SK-N-SH treated with all-trans-retinoic acid at 6 μM for 48 hours (cell line): ENCODE data around the gene C6orf132.
A peak's percentile ranks its signal among the peaks of the same experiment; 100 is the strongest.

Experiments used
- ATAC-seq: fragments of 200-7000 bp; cut with Tn5 transposase; 3 replicates; pipeline ENCODE4 v1.9.1; 2020; ENCODE audit warnings: mild to moderate bottlenecking, moderate library complexity
- ARNTL ChIP-seq: fragments of 450-650 bp; formaldehyde crosslinking; IDR thresholded peaks from 2 replicates; pipeline ENCODE4 v1.5.0; 2020; ENCODE audit warnings: low read depth, mild to moderate bottlenecking, moderate library complexity, borderline replicate concordance
- BACH2 ChIP-seq: fragments of 250-450 bp; sonication (Bioruptor Pico); IDR thresholded peaks from 2 replicates; pipeline ENCODE4 v1.9.0; 2021; ENCODE audit warnings: mild to moderate bottlenecking, borderline replicate concordance
- CSDC2 ChIP-seq: fragments of 250-450 bp; sonication (Bioruptor Pico); IDR thresholded peaks from 2 replicates; pipeline ENCODE4 v1.5.0; 2020; ENCODE audit warnings: mild to moderate bottlenecking, moderate library complexity
- CSRNP3 ChIP-seq: fragments of 250-450 bp; sonication (Bioruptor Pico); IDR thresholded peaks from 2 replicates; pipeline ENCODE4 v1.5.1; 2021; ENCODE audit warnings: mild to moderate bottlenecking, moderate library complexity
- ESRRG ChIP-seq: fragments of 250-450 bp; sonication (Bioruptor Pico); IDR thresholded peaks from 2 replicates; pipeline ENCODE4 v1.6.1; 2021; ENCODE audit warnings: mild to moderate bottlenecking
- GLIS3 ChIP-seq: fragments of 250-450 bp; sonication (Bioruptor Pico); IDR thresholded peaks from 2 replicates; pipeline ENCODE4 v1.5.0; 2020; ENCODE audit warnings: mild to moderate bottlenecking, moderate library complexity
- ISL1 ChIP-seq: fragments of 250-450 bp; sonication (Bioruptor Pico); IDR thresholded peaks from 2 replicates; pipeline ENCODE4 v2.1.2; 2022; ENCODE audit warnings: mild to moderate bottlenecking, moderate library complexity
- OSR1 ChIP-seq: fragments of 250-450 bp; sonication (Bioruptor Pico); IDR thresholded peaks from 2 replicates; pipeline ENCODE4 v1.8.0; 2022; ENCODE audit warnings: moderate library complexity, mild to moderate bottlenecking, inconsistent platforms
- PPARA ChIP-seq: fragments of 250-450 bp; sonication (Bioruptor Pico); IDR thresholded peaks from 2 replicates; pipeline ENCODE4 v1.5.0; 2020; ENCODE audit warnings: mild to moderate bottlenecking, borderline replicate concordance
- RARB ChIP-seq: fragments of 250-450 bp; sonication (Bioruptor Pico); IDR thresholded peaks from 2 replicates; pipeline ENCODE4 v1.8.0; 2021; ENCODE audit warnings: mild to moderate bottlenecking, moderate library complexity
- SNAI2 ChIP-seq: fragments of 250-450 bp; sonication (Bioruptor Pico); IDR thresholded peaks from 2 replicates; pipeline ENCODE4 v1.5.0; 2020; ENCODE audit warnings: mild to moderate bottlenecking, moderate library complexity
- TCF4 ChIP-seq: fragments of 250-450 bp; sonication (Bioruptor Pico); IDR thresholded peaks from 2 replicates; pipeline ENCODE4 v1.8.0; 2021; ENCODE audit warnings: mild to moderate bottlenecking, moderate library complexity, borderline replicate concordance
- TOX ChIP-seq: fragments of 250-450 bp; sonication (Bioruptor Pico); IDR thresholded peaks from 2 replicates; pipeline ENCODE4 v1.8.0; 2021; ENCODE audit warnings: mild to moderate bottlenecking, moderate library complexity, borderline replicate concordance
- TSHZ2 ChIP-seq: fragments of 250-450 bp; sonication (Bioruptor Pico); IDR thresholded peaks from 2 replicates; pipeline ENCODE4 v1.5.0; 2020; ENCODE audit warnings: mild to moderate bottlenecking, moderate library complexity
- ZC3H10 ChIP-seq: fragments of 250-450 bp; sonication (Bioruptor Pico); IDR thresholded peaks from 2 replicates; pipeline ENCODE4 v1.5.1; 2021; ENCODE audit warnings: mild to moderate bottlenecking, moderate library complexity
- ZFP3 ChIP-seq: fragments of 250-450 bp; sonication (Bioruptor Pico); IDR thresholded peaks from 2 replicates; pipeline ENCODE4 v1.5.0; 2020; ENCODE audit warnings: mild to moderate bottlenecking, moderate library complexity
- ZFP30 ChIP-seq: fragments of 450-650 bp; formaldehyde crosslinking; IDR thresholded peaks from 2 replicates; pipeline ENCODE4 v1.5.0; 2022; ENCODE audit warnings: mild to moderate bottlenecking, moderate library complexity
- ZNF565 ChIP-seq: fragments of 450-650 bp; formaldehyde crosslinking; conservative IDR thresholded peaks from 2 replicates; pipeline ENCODE4 v1.5.0; 2020; ENCODE audit warnings: low read depth, mild to moderate bottlenecking, moderate library complexity
- ZNF70 ChIP-seq: fragments of 450-650 bp; formaldehyde crosslinking; IDR thresholded peaks from 2 replicates; pipeline ENCODE4 v1.5.0; 2020; ENCODE audit warnings: mild to moderate bottlenecking, moderate library complexity
- ZNF8 ChIP-seq: fragments of 450-650 bp; formaldehyde crosslinking; IDR thresholded peaks from 2 replicates; pipeline ENCODE4 v1.5.0; 2020; ENCODE audit warnings: mild to moderate bottlenecking, moderate library complexity
- TF ChIP-seq, protein P1 (sequence below): fragments of 250-450 bp; sonication (Bioruptor Pico); IDR thresholded peaks from 2 replicates; pipeline ENCODE4 v1.5.1; 2020; ENCODE audit warnings: low read depth, mild to moderate bottlenecking, moderate library complexity
- TF ChIP-seq, protein P2 (sequence below): fragments of 250-450 bp; sonication (Bioruptor Pico); IDR thresholded peaks from 2 replicates; pipeline ENCODE4 v1.8.0; 2020; ENCODE audit warnings: mild to moderate bottlenecking, moderate library complexity, borderline replicate concordance

Gene C6orf132

GRCh38 chr6:42136508-42137193 is 5.8 kb downstream of the C6orf132 start (continued):
- no peak for TF ChIP-seq GLIS3 (CRISPR knock-in tag)
- TF ChIP-seq, protein P1, sequence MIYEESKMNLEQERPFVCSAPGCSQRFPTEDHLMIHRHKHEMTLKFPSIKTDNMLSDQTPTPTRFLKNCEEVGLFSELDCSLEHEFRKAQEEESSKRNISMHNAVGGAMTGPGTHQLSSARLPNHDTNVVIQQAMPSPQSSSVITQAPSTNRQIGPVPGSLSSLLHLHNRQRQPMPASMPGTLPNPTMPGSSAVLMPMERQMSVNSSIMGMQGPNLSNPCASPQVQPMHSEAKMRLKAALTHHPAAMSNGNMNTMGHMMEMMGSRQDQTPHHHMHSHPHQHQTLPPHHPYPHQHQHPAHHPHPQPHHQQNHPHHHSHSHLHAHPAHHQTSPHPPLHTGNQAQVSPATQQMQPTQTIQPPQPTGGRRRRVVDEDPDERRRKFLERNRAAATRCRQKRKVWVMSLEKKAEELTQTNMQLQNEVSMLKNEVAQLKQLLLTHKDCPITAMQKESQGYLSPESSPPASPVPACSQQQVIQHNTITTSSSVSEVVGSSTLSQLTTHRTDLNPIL (CRISPR knock-in tag) = no peak
- 0 out of 2 replicates have a peak, but pooled peaks have one; percentile 11 for TF ChIP-seq CSDC2 (CRISPR knock-in tag)

DNA sequence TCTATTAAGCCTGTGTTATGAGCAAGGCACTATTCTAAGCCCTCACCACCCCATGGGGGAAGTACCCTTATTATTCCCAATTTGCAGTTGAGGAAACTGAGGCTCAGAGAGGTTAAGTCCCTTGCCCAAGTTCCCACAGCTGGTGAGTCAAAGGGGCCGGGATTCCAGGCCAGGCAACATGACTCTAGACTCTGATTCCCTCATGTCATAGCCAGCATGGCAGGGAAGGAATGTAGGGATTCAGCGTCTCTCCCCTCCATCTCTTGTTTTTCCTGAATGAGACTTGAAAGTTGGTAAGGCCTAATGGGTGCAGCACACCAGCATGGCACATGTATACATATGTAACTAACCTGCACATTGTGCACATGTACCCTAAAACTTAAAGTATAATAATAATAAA is 6.7 kb downstream of the C6orf132 start:
- TF ChIP-seq ZNF70 (CRISPR knock-in tag) = no peak
- TF ChIP-seq RARB (CRISPR knock-in tag) = no peak
- no peak for TF ChIP-seq ISL1 (CRISPR knock-in tag)
- no peak for TF ChIP-seq SNAI2
- TF ChIP-seq ZNF565 (CRISPR knock-in tag) = no peak
- no peak for TF ChIP-seq TOX (CRISPR knock-in tag)
- no peak for TF ChIP-seq ZC3H10 (CRISPR knock-in tag)
- TF ChIP-seq OSR1 (CRISPR knock-in tag) = no peak
- ATAC-seq = no peak

GRCh38 chr6:42135161-42135560 is 7.3 kb downstream of the C6orf132 start:
- TF ChIP-seq ZC3H10 (CRISPR knock-in tag) = no peak
- TF ChIP-seq ESRRG = no peak
- no peak for TF ChIP-seq ZNF8 (CRISPR knock-in tag)
- no peak for TF ChIP-seq PPARA
- no peak for TF ChIP-seq ZFP30 (CRISPR knock-in tag)
- TF ChIP-seq, protein P1 (CRISPR knock-in tag) = no peak
- TF ChIP-seq ZNF70 (CRISPR knock-in tag) = no peak
- TF ChIP-seq ZFP3 (CRISPR knock-in tag) = no peak
- TF ChIP-seq OSR1 (CRISPR knock-in tag) = no peak

DNA sequence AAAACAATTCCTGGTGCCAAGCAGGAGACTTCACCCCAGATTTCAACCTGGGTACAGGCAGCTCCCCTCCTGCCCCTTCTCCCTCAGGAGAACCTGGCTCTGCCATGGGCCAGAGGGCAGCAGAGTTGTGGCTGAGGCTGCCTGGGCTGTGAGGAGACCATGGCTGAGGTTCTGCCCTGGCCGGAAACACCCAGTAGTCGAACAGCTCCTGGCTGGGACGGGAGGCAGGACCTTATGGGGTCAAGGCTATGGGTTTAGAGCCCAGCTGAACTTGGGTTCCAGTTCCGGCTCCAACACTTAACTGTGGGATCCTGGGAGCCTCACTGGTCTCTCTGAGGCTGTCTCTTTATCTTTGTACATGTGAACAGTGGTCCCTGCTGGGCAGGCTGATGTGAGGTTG is 8.5 kb downstream of the C6orf132 start:
- TF ChIP-seq BACH2 (no peak), TCF4 (CRISPR knock-in tag) (no peak), ZC3H10 (CRISPR knock-in tag) (no peak), TOX (CRISPR knock-in tag) (no peak), ARNTL (CRISPR knock-in tag) (no peak), PPARA (no peak), RARB (CRISPR knock-in tag) (no peak), ZFP30 (CRISPR knock-in tag) (no peak), ZNF565 (CRISPR knock-in tag) (no peak), OSR1 (CRISPR knock-in tag) (no peak), SNAI2 (no peak), ZNF8 (CRISPR knock-in tag) (no peak), ZNF70 (CRISPR knock-in tag) (no peak), CSDC2 (CRISPR knock-in tag) (no peak), CSRNP3 (CRISPR knock-in tag) (no peak)
- TF ChIP-seq, protein P1 (CRISPR knock-in tag) = no peak
- ATAC-seq = no peak

More at GRCh38 chr6:42135161-42135560, 7.3 kb downstream of the C6orf132 start:
- no peak for ATAC-seq

- peak; percentile 29; the same call in 1 of the 3 replicates for ATAC-seq
- TF ChIP-seq, protein P2, sequence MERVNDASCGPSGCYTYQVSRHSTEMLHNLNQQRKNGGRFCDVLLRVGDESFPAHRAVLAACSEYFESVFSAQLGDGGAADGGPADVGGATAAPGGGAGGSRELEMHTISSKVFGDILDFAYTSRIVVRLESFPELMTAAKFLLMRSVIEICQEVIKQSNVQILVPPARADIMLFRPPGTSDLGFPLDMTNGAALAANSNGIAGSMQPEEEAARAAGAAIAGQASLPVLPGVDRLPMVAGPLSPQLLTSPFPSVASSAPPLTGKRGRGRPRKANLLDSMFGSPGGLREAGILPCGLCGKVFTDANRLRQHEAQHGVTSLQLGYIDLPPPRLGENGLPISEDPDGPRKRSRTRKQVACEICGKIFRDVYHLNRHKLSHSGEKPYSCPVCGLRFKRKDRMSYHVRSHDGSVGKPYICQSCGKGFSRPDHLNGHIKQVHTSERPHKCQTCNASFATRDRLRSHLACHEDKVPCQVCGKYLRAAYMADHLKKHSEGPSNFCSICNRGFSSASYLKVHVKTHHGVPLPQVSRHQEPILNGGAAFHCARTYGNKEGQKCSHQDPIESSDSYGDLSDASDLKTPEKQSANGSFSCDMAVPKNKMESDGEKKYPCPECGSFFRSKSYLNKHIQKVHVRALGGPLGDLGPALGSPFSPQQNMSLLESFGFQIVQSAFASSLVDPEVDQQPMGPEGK (CRISPR knock-in tag) = no peak
- TF ChIP-seq TCF4 (CRISPR knock-in tag) = no peak
- TF ChIP-seq BACH2 = no peak
- TF ChIP-seq TSHZ2 (CRISPR knock-in tag) = no peak
- TF ChIP-seq ISL1 (CRISPR knock-in tag) = no peak
- TF ChIP-seq, protein P1 (CRISPR knock-in tag) = no peak
- TF ChIP-seq OSR1 (CRISPR knock-in tag) = no peak
Measured at GRCh38 chr6:42131531-42131930, 10.9 kb downstream of the C6orf132 start.
